ENCODE data around the gene RNF20.
"Not testable (repeated sequence)": the region's sequence is repeated elsewhere in the genome, so short reads cannot be mapped to it uniquely, and the experiment has no call there.

Gene RNF20, protein sequence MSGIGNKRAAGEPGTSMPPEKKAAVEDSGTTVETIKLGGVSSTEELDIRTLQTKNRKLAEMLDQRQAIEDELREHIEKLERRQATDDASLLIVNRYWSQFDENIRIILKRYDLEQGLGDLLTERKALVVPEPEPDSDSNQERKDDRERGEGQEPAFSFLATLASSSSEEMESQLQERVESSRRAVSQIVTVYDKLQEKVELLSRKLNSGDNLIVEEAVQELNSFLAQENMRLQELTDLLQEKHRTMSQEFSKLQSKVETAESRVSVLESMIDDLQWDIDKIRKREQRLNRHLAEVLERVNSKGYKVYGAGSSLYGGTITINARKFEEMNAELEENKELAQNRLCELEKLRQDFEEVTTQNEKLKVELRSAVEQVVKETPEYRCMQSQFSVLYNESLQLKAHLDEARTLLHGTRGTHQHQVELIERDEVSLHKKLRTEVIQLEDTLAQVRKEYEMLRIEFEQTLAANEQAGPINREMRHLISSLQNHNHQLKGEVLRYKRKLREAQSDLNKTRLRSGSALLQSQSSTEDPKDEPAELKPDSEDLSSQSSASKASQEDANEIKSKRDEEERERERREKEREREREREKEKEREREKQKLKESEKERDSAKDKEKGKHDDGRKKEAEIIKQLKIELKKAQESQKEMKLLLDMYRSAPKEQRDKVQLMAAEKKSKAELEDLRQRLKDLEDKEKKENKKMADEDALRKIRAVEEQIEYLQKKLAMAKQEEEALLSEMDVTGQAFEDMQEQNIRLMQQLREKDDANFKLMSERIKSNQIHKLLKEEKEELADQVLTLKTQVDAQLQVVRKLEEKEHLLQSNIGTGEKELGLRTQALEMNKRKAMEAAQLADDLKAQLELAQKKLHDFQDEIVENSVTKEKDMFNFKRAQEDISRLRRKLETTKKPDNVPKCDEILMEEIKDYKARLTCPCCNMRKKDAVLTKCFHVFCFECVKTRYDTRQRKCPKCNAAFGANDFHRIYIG

DNA sequence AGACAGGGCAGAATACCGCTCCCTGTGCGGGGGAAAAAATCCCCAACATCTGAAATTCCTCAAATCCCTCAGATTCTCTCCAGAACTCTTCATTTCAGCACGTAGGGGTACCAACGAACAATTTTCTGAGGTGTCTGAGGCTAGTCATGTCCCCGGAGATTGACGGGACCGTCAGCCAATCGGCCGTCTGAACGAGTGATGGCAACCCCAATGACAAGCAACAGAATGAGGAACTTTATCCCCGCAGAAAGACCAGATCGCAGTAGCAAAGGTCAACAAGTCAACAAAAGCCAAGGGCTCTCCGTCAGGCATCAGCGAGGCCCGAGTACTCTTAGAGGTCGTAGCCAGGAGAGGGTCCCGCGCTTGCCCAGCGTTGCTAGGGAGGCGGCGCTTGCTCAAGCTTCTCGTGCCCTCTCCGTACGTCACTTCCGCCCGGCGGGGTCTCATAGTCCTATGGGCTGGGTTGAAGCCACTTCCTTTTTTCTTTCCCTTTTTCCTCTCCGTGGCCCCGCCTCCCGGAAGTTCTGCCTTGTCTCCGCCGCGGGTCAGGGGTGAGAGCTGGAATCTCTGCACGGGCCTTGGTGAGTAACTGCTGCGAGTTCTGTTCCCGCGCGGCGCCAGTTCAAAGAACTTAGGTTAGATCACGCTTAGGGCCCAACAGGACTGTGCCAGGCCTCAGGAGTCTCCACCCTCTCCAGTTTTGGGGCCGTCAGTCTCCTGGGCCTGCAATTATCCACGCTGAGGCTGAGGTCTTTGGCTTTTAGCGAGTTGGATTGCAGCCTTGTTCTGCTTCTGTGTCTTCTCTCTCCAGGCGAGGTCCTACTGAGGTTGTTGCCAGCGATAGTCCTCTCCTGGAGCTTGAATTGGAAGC is at the start of gene RNF20:
RNF20 (plus strand) TSS at position 520 of the 871 bp plus-strand sequence. CDS start 1,571 bp downstream, outside the sequence.
- peak; percentile 98 for DNase-seq

DNA sequence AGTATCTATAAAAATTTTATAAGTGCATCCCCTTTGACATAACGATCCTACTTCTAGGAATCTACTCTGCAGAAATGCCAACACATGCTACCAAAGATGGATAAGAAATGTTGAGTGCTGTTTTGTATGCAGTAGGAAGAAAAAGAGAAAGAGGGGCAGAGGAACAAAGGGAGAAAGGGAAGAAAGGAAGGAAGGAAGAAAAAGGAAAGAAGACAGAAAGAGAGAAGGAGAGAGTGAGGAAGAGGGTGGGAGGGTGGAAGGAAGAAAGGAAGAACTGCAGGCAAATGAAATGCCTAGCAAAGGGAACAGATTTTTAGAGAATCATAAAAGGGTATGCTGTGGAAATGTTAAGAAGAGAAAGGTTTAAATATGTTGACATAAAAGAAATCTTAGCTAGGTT is 49.6 kb upstream of the RNF20 start:
- DNase-seq: no peak

DNA sequence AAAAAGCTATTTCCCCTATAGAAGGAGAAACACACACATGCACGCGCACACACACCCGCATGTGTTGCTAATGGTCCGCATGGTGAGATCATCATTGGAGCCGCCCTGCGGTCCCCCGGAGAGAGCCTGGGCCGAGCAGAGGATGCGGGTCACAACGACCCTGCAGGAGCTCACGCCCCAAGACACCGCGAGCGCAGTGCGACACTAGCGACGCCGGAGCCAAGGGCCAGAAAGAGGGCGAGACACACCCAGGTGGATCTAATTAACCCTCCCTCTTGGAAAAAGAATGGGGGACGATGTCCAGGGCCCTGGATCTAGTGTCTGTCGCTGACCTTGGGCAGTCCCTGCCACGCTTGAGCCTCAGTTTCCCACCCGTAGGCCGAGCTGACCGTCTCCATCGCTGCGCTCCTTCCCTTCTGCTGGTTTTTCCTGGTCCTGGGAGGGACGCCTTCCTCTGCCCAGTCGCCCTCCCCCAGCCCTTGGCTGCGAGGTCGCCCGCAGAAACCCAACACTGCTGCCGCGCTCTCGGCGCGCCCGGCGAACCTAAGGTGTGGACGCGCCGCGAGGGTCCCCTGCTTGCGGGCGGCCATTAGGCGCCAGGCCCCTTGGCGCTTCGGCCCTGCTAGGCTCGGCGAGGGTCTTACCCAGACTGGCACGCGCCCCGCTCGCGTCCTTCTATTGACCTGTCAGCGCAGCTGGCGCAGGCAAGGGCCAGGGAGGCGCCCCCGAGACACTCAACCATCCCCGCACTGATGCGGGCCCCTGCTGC is 47.5 kb upstream of the RNF20 start:
- no peak for DNase-seq

DNA sequence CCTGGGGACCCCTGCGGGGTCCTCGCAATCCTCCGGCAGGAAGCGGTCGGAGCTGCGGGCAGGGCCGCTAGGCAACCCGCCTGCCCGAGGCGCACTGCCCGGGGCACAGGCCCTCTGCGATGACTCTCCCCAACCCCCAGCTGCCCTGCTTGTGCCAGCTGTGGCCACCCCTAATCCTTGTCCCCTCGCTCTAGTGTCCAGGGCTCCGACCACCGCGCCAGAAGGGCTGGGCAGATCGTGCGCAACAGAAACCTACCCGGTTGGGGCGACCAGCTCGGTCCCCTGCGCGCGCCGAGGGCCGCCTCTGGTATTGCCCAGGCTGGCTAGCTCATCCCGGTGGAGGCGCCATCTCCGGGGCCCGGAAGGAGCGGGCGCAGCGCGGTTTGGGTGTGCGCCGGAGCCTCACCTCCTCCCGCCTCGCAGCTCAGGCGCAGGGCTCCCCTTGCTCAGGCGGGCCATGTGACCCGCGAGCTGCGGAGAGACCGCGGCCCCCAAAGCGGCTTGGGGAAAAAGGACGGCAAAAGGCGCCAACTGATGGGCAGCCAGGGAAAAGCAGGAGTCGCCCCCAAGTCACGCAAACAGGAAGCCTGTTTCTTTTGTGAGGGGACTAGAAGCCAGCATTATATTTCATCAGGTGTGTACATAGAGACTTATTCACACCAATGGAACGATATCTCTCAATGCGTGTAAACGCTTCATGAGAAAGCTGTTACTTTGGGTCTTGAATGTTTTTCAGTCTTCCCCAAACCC is 46.8 kb upstream of the RNF20 start:
- peak; percentile 17 for DNase-seq

DNA sequence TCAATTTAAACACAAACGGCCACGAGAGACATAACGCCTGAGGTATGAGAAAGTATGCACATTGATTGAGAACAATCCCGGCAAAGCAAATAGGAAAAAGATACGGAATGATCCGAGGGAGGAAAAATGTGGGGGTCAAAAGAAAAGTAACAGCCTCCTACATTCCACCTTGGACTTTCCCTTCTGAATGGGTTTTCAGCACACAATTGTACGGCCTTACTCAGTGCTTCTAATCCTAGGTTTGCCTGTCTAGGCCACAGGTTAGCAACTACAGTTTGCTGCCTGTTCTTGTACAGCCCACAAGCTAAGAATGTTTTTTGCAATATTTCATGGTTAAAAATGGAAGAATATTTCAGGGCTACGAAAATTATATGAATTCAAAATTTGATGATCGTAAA is 46.2 kb upstream of the RNF20 start:
- DNase-seq: no peak

DNA sequence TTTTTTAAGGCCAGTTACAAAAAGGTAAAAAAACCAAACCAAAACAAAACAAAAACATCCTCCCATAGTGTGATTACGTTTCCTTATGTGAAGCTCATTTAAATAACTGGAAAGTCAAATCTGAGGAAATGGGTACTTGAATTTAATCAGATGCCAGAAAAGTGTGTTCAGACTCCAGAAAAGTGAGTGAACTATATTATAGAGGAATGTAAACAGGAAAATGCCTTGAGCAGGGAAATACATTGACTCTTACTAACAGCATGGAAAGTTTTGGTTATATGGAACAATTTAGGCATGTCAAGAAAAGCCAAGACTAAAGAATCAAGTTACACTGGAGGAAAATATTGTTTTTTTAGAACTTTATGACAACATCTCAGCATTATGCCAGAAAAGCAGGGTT is 37.8 kb upstream of the RNF20 start:
- DNase-seq: no peak

DNA sequence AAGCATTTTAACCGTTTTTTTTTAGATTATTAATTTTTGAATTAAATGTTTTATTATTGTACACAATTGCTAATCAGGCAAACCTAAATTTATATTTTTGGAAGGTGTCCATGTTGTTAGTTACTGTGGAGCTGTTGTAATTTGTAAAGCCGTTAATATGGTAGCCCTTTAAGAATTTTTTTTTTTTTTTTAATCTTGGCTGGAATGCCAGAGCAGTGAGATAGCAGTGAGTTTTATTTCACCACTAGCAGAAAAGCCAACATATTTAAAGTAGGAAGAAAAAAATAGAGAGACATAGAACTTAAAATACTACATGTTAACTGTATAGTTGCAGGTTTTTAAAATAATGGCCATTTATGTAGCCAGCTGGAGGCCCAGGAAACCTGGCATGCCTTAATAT is 35.3 kb upstream of the RNF20 start:
- DNase-seq: no peak

DNA sequence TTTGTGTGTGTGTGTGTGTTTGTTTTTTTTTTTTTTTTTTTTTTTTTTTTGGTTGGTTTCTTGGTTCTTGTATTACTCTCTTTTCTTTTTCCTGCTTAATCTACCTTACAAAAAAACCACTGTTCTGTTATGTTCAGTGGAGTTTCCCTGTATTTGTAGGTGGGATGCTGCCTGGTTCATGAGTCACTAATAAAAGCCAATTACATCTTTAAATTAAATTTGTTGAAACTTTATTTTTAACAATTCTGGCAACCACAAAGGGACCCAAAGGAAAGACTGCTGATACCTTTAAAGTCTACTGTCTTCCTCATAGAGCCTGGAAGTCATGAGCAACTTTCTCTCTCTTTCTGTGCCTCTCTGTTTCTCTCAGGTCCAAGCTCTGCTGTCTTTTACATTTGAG is 29.5 kb upstream of the RNF20 start:
- DNase-seq: no peak

DNA sequence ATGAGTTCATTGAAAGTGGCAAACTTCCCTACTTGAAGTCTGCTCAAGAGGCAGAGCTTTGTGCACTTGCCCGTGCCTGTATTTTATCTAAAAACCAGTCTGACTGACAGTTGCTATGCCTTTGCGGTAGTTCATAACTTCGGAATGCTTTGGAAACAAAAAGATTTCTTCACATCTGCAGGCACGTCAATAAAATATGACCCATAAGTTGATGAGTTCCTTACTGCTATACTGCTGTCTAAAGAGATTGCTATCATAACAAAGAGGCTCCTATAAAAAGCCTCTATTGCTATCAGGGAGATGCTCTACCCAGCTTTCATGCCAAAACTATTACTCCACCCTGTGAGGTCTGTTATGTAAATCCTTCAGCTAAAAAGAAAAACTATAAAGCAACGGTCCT is 25.4 kb upstream of the RNF20 start:
- no peak for DNase-seq

DNA sequence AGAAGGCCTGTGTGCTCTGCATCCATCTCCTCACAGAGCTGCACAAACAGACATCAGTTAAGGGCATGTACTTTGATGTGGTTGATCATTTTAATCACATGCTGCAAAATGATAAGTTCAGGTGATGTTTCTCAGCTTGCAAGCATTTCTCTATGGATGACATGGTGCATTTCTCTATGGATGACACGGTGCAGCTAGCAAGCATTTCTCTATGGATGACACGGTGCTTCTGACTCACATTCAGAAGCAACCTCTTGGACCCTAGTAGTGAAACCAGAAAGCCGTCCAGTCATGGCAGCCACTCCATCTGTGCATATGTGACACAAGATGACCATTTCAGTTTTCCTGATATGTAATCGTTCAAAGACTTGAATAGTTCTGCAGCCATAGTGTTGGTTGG is 24.1 kb upstream of the RNF20 start:
- no peak for DNase-seq

DNA sequence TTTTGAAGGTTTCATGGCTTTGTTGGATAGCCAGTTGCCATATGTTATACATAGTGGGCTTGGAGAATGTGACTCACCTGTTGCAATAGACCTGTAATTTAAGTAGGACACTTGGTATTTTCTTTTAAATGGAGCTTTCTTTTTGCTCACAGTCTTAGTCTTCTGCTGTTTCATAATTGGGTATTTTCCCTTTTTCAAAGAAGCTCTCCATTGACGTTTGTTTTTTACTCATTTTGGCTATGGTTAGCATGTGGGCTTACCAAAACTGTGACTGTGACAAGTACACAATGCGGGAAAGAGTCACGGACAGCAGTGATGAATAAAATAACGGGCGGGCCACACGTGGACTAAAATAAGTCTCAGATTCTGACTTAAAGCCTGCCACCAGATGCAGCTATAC is 23.2 kb upstream of the RNF20 start:
- no peak for DNase-seq

DNA sequence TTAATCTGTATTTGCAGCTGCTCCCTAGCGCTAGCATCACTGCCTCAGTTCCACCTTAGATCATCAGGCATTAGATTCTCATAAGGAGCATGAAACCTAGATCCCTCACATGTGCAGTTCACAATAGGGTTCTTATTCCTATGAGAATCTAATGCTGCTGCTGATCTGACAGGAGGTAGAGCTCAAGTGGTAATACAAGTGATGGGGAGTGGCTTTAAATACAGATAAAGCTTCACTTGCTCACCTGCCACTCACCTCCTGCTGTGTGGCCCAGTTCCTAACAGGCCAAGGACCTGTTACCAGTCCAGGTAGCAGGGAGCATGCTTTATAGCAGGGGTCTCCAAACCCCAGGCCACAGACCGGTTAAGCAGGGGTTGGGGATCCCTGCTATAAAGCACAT is 22.6 kb upstream of the RNF20 start:
- DNase-seq: no peak

DNA sequence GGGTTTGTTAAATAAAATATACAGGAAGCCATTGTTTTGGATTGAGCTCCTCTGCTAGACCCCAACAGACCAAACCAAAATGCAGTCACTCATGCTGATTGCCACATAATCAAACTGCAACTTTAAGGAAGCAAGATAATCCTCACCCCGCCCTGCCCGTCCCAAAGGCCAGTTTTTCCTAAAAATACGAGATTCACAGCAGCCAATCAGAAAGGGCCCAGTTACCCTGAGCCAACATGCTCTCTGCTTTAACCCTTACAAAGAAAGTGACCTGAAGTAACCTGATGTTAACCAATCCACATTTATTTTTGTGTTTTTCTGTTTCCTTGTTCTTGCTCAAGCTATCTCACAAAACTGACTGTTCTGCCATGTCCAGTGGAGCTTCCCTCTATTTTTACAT is 21.5 kb upstream of the RNF20 start:
- no peak for DNase-seq

DNA sequence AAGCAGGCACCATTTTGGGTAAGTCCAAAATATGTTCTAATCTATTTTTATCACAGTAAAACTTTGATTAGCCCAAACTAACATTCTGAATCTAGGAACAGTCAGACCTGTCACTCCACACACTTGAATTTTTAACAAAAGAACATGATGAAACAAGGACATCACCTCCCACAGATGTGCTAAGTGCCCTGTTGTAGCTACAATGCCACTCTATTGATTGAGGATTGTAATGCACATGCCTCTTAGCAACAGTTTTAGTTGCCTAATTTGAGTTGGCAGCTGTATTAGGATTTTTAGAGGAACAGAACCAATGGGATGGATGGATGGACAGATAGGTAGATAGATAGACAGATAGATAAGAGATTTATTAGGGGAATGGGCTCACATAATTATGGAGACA is 20.3 kb upstream of the RNF20 start:
- no peak for DNase-seq

DNA sequence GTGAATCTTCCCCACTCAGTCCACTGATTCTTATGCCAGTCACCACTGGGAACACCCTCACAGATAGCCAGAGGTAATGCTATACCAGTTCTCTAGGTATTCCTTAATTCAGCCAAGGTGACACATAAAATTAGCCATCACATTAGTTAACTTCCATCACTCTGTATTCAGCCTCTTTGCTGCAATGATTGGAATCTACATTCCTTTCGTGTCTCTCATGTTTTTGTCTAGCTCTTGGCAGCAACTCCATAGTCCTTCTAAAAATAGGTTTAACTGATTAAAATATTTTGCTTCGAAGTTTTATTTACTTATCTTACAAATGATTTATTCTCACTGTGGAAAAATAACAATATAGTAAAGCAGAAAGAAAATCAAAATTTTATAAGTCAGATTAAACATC is 19.6 kb upstream of the RNF20 start:
- DNase-seq: no peak

DNA sequence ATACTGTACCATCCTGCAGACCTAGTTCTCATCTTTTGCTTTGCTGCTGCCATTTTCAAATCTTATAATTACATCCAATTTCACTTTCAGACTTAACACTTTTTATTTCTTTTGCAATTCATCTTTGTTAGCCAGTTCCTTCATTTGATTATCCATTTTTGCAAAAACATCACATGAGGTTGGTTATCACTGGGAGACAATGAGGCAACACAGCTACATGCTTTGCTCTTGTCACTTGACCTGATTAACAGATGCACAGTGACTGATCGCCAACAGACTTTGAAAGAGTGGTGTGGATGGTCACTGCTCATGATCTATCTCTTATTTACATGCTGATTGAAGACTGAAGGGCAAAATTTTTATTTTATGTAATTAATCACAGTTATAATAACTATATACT is 17.0 kb upstream of the RNF20 start:
- DNase-seq: no peak

DNA sequence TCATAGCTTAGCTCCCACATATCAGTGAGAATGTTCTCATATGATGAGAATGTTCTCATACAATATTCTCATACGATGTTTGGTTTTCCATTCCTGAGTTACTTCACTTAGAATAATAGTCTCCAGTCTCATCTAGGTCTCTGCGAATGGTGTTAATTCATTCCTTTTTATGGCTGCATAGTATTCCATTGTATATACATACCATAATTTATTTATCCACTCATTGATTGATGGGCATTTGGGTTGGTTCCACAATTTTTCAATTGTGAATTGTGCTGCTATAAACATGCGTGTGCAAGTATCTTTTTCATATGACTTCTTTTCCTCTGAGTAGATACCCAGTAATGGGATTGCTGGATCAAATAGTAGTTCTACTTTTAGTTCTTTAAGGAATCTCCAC is 15.2 kb upstream of the RNF20 start:
- DNase-seq: not testable (repeated sequence)

DNA sequence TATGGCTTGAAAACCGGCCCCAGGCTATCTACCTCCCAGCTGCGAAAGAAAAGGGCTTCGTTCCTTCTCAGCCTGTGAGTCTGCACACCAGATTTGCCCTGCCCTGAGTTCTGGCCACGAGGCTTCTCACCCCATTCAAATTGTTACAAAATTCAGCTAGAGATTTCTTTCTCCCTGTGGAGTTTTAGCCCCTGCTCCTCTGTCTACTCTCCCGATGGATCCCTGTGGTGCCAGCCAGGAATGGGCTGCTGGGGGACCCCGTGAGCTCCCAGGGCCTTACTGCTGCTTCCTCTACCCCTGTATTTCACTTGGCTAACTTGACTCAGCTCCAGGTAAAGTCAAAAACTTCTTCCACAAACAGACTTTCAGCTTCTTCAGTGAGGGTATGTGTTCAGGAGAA is 9.3 kb upstream of the RNF20 start:
- no peak for DNase-seq

DNA sequence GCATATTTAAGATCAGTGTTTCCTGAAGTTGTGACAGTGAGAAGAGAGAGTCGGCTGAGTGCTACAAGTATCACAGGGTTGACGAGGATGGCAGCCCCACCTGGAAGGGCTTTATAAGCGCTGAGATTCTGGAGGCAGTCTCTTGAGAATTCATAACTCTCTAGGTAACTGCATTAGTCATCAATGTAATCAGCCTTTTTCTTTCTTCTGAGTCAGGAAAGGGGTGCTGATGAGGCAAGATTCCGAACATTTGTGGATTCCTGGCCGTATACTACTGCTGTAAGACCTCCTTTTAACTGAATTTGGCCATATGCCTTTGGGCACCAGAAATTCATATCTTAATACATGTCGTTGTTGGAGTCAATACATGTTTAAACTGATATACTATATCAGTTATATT is 6.6 kb upstream of the RNF20 start:
- no peak for DNase-seq

DNA sequence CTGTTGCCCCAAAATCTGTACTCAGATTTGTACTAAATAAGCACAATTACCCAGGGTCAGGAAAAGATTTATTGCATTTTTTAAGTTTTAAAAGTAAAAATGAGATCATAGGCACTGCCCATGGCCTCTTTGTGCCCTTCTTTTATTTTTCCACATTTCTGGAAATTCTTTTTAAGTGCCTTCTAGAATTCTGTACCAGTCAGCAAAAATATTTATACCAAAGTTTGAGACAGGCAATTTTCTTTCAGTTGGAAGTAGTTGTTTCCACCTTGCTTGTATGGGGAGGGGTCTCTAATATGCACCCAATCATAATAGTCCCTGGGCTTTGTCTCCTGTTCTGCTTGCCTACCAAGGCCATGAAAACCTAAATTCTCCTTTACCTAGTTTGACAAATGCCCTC is 5.6 kb upstream of the RNF20 start:
- DNase-seq: no peak

DNA sequence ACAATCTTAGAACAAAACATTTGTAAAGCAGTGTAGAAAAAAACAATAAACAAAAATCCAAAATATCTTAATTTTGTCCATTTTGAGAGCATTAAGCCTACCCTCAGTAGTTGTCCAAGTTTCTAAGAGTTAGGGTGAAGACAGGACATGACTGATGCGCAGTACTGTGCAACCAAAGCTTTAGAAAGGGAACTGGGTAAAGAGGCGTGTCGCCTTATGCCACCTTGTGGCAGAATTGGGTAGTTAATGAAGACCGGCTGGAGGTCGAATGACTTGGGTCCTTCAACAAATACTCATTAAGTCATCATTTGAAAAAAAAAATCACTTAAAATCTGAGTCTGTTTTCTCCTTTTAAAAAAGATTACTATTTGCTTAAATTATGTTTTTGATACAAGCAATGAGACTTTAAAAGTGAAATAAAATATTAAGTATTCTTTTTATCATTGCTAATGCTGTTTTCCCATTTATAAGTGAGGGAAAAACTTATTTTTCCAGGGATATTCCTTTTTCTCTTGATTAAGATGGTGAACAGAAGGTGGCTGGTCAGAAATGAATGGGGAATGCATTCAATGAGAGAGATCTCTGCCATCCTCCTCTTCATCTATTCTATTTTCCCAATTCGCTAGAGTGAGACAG is 3.5 kb upstream of the RNF20 start:
- peak; percentile 29 for DNase-seq
